Naive B cell (primary cell): ENCODE measurements around the gene ZDHHC13. TPM values are rescaled to one million over a fixed set of nuclear protein-coding genes. Genes with fewer than 3 reads are reported as not detected.

Experiments
- ATAC-seq, 2 donors: fragments of 150-1000 bp; cut with Tn5 transposase; 2 replicates each; pipeline ENCODE4 v1.10.0; 2021; ENCODE audit warnings: low read depth in 2 of 2, mild to moderate bottlenecking in 2 of 2, moderate library complexity in 2 of 2
- DNase-seq: peaks from one replicate; pipeline ENCODE4 v3.0.0; 2022
- H3K27ac Mint-ChIP-seq, 6 donors: one replicate each; pipeline ENCODE4 v1.8.0; 2020 to 2022; ENCODE audit warnings: mild to moderate bottlenecking in 6 of 6, mixed read lengths in 6 of 6, moderate library complexity in 5 of 6, inconsistent platforms in 2 of 6
- H3K27me3 Mint-ChIP-seq, 3 donors: one replicate each; pipeline ENCODE4 v1.8.0; 2021 to 2022; ENCODE audit warnings: mixed read lengths in 3 of 3, mild to moderate bottlenecking in 1 of 3
- H3K36me3 Mint-ChIP-seq, 2 donors: one replicate each; pipeline ENCODE4 v1.8.0; 2020 to 2022; ENCODE audit warnings: mixed read lengths in 2 of 2, inconsistent platforms in 1 of 2, mild to moderate bottlenecking in 1 of 2
- H3K4me1 Mint-ChIP-seq, 3 donors: one replicate each; pipeline ENCODE4 v1.8.0; 2020 to 2022; ENCODE audit warnings: mixed read lengths in 3 of 3, inconsistent platforms in 1 of 3, mild to moderate bottlenecking in 1 of 3, moderate library complexity in 1 of 3
- H3K4me3 Mint-ChIP-seq, 8 donors: one replicate each; pipeline ENCODE4 v1.8.0; 2020 to 2022; ENCODE audit warnings: mild to moderate bottlenecking in 8 of 8, mixed read lengths in 8 of 8, moderate library complexity in 8 of 8, inconsistent platforms in 2 of 8
- H3K9me3 Mint-ChIP-seq, 7 donors: one replicate each; pipeline ENCODE4 v1.8.0; 2020 to 2022; ENCODE audit warnings: mixed read lengths in 7 of 7, mild to moderate bottlenecking in 5 of 7, inconsistent platforms in 2 of 7, moderate library complexity in 1 of 7
- polyA plus RNA-seq, 6 donors: library from polyadenylated mRNA; unstranded; fragments of 300-500 nt; fragmentation: Illumina TruSeq; gene quantifications; one replicate each; pipeline ENCODE4 v1.2.3, GENCODE V29; 2021; ENCODE audit warnings: low read depth in 6 of 6

The ZDHHC13 gene
- polyA plus RNA-seq, 6 donors from 2014 or later, result 3.6 to 15.5 (median 12.6) TPM

DNA sequence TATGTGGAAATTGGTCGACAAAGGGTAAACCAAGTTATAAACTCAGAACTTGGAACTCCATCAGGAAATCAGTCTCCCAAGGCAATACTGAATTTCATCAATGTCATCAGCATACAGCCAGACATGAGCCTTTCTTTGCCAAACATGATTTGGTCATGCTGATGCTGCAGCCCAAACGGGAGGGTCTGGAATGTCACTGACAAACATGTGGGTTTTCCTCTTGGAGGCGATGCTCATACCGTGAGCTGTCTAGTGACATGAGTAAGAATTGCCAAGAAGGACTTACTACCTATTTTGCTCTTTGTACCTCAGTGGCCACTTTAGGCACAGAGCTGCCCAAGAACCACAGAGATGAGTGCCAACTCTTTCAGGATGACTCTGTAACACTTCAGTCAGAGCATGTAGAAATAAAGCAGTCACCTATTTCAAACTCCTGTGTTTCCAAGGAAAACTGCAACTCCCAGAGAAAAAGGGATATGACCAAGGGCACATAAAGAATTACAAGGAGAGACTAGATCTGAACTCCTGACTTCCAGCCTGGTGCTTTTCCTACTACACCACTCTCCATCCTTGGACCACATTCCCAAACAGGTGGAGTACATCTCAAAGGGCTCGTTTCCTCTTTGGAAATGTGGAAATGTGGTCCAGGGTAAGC lies 32.2 kb upstream of the ZDHHC13 start:
- DNase-seq (no peak), ATAC-seq (no peak)
- Mint-ChIP-seq H3K4me1 (no peaks in the 10 kb centered on the region), H3K36me3 (peaks cover 6 to 12% of the 10 kb centered on the region in 2 donors), H3K9me3 (peaks cover 0 to 10% (median 3%) of the 10 kb centered on the region in 7 donors), H3K4me3 (no peak overlapping the region), H3K27ac (no peak overlapping the region), H3K27me3 (peaks cover 28 to 35% (median 29%) of the 10 kb centered on the region in 3 donors)

DNA sequence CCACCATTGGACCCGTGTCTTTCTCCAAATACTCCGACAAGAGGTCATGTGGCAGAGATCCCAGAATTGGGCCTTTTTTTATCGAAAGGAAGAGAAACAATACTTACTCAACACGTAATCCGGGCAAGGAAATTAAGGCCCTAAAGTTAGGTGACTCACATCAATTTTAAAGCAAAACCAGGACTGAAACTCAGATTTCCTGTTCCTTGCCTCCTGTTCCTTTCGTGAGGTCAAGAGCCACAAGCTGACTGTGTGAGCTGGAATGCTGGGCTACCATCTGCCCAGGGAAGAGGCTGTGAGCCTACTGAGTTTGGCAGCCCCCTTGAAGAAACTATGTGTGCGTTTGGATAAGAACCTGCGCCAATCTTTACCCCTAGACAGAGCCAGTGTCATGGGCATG lies 29.3 kb upstream of the ZDHHC13 start:
- DNase-seq (no peak), ATAC-seq (no peak)
- Mint-ChIP-seq H3K4me3 (no peak overlapping the region), H3K4me1 (no peaks in the 10 kb centered on the region), H3K27me3 (peaks cover 27 to 38% (median 37%) of the 10 kb centered on the region in 3 donors), H3K36me3 (peaks cover 6 to 12% of the 10 kb centered on the region in 2 donors), H3K9me3 (peaks cover 0 to 10% (median 3%) of the 10 kb centered on the region in 7 donors), H3K27ac (no peak overlapping the region)

DNA sequence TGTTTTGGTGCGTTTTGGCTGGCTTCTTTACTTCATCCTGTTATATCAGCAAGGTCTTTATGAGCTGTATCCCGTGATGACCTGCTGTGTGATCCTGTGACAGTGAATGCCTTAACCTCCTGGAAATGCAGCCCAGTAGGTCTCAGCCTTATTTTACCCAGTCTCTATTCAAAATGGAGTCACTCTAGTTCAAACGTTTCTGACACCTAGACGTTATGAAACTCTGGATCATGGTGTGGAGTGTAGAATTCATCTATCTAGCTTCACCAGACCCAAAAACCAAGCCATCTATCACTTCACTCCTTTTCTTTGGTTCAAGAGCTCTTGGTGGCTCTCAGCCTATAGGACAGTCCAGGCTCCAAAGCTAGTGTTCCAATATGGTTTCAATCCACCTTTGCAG lies 28.2 kb upstream of the ZDHHC13 start:
- H3K27ac Mint-ChIP-seq, result no peak overlapping the region
- H3K9me3 Mint-ChIP-seq, result peaks cover 0 to 10% (median 3%) of the 10 kb centered on the region in 7 donors
- no peak for ATAC-seq
- no peaks in the 10 kb centered on the region for H3K4me1 Mint-ChIP-seq
- H3K4me3 Mint-ChIP-seq, result no peak overlapping the region
- peaks cover 27 to 37% (median 36%) of the 10 kb centered on the region in 3 donors for H3K27me3 Mint-ChIP-seq
- peaks cover 6 to 12% of the 10 kb centered on the region in 2 donors for H3K36me3 Mint-ChIP-seq
- DNase-seq, result no peak

DNA sequence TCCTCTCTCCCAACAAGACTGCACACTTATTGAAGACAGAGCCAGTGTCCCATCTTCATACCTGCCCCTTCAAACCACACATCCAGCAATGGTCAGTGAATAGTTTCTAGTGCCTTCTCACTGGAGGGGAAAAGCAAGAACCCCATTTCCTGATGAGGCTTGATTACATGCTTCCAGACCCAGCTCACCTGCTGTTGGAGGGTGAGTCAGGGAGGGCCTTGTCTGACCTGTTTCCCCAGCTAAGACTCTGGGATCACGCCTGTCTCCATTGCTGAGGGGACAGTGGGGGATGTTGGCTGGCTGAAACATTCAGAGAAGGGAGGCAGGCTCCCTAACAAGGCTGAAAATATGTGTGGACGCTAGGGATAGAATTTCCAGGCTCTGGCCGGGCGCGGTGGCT lies 27.5 kb upstream of the ZDHHC13 start:
- Mint-ChIP-seq H3K9me3 (peaks cover 0 to 10% (median 3%) of the 10 kb centered on the region in 7 donors), H3K36me3 (peaks cover 6 to 12% of the 10 kb centered on the region in 2 donors), H3K27me3 (peaks cover 24 to 37% (median 36%) of the 10 kb centered on the region in 3 donors), H3K4me3 (no peak overlapping the region), H3K4me1 (no peaks in the 10 kb centered on the region), H3K27ac (no peak overlapping the region)
- ATAC-seq (no peak), DNase-seq (no peak)

DNA sequence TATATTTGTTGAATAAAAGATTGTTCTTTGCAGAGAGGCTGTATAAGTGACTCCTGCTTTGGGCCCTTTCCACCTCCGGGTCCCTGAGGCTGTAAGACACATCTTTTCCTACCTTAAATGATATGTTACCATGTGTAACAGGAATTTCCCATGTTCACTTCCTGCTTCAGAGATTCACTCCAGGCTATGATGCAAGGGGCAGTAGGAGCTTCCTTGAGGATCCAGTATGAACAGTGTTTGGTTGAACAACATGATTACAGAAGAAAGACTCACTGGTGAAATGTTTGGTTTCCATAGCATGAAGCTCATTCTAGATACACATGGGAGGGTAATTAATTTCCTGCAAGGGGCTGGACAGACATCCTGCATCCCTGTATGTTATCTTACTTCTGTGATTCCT lies 25.6 kb upstream of the ZDHHC13 start:
- Mint-ChIP-seq H3K4me3 (no peak overlapping the region), H3K9me3 (peaks cover 0 to 9% (median 2%) of the 10 kb centered on the region in 7 donors), H3K27me3 (peaks cover 21 to 42% (median 41%) of the 10 kb centered on the region in 3 donors), H3K4me1 (no peaks in the 10 kb centered on the region), H3K36me3 (peaks cover 6 to 9% of the 10 kb centered on the region in 2 donors), H3K27ac (no peak overlapping the region)
- ATAC-seq (no peak), DNase-seq (no peak)

DNA sequence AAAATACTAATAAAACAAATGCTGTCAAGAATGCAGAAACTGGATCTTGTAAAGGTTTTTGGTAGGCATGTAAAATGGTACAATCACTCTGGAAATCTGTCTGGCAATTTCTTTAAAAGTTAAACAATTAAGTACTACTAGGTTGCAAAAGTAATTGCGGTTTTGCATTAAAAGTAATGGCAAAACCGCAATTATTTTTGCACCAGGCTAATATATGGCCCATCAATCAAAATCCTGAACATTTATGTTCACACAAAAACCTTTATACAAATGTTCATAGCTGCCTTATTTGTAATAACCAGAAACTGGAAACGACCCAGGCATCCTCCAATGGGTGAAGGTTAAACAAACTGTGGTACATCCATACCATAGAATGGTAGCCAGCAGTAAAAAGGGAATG lies 24.6 kb upstream of the ZDHHC13 start:
- ATAC-seq (no peak), DNase-seq (no peak)
- H3K4me3 Mint-ChIP-seq, result no peak overlapping the region
- peaks cover 18 to 42% (median 41%) of the 10 kb centered on the region in 3 donors for H3K27me3 Mint-ChIP-seq
- no peaks in the 10 kb centered on the region for H3K4me1 Mint-ChIP-seq
- H3K9me3 Mint-ChIP-seq, result no peaks in the 10 kb centered on the region
- no peaks in the 10 kb centered on the region for H3K36me3 Mint-ChIP-seq
- no peak overlapping the region for H3K27ac Mint-ChIP-seq

DNA sequence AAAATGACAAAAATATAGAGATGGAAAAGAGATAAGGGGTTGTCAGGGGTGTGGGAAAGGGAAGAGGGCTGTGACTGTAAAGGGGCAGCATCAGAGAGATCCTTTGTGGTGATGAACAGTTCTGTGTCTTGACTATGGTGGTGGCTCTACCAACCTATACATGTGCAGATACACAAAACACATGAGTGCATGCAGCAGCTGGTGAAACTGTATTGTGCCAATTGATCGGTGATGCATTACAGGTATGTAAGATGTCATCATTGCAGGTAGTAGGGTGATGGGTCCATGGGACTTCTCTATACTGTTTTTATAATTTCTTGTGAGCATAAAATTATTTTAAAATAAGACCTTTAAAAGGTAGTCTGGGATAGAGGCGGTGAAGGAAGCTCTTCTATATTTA lies 24.1 kb upstream of the ZDHHC13 start:
- Mint-ChIP-seq H3K9me3 (peaks cover 0 to 3% (median 0%) of the 10 kb centered on the region in 7 donors), H3K4me1 (no peaks in the 10 kb centered on the region), H3K4me3 (peak overlapping the region in 1 of 8 donors; percentile 22), H3K27me3 (peaks cover 18 to 47% (median 46%) of the 10 kb centered on the region in 3 donors), H3K27ac (no peak overlapping the region), H3K36me3 (no peaks in the 10 kb centered on the region)
- DNase-seq (no peak), ATAC-seq (no peak)

DNA sequence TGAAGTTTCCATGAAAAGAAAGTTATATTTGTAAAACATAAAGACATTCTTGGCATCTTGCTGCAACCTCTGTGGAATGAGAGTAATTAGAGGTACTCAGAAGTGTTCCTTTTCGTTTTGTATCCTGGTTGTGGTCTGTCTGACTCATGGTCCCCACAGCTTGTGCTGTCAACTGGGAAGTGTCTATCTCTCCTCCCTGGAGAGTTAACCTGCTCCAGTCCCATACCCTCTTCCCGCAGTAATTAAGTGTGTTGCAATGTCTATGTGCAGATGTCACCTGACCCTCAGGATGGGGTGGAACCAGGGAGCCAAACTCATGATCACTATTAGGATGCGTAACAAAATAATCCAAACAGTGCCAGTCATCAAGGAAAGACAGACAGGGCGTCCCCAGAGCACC lies 23.0 kb upstream of the ZDHHC13 start:
- peaks cover 15 to 51% (median 50%) of the 10 kb centered on the region in 3 donors for H3K27me3 Mint-ChIP-seq
- H3K9me3 Mint-ChIP-seq, result peaks cover 0 to 3% (median 0%) of the 10 kb centered on the region in 7 donors
- no peaks in the 10 kb centered on the region for H3K4me1 Mint-ChIP-seq
- DNase-seq (no peak), ATAC-seq (no peak)
- no peak overlapping the region for H3K27ac Mint-ChIP-seq
- no peak overlapping the region for H3K4me3 Mint-ChIP-seq
- no peaks in the 10 kb centered on the region for H3K36me3 Mint-ChIP-seq

DNA sequence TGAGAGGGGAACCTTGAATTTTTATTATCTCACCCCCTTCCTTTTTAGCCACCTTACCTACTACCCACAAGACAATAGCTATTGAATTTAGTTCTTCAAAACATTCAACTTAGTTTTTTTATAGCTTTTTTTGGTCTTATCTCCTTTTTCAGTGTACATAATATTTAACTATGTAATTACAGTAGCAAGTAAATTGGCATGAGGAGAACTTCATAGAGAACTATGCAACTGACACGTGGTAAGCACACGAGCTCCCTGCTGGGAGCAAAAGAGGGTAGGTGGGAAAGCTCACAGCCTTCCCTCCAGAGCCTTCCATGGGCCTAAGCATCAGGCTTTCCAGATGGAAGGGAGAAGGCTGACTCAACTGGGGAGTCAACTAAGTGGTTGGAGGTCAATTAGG lies 22.1 kb upstream of the ZDHHC13 start:
- DNase-seq (no peak), ATAC-seq (no peak)
- Mint-ChIP-seq H3K36me3 (no peaks in the 10 kb centered on the region), H3K27ac (no peak overlapping the region), H3K9me3 (peaks cover 0 to 3% (median 0%) of the 10 kb centered on the region in 7 donors), H3K27me3 (peaks cover 10 to 45% (median 45%) of the 10 kb centered on the region in 3 donors), H3K4me3 (no peak overlapping the region), H3K4me1 (no peaks in the 10 kb centered on the region)

DNA sequence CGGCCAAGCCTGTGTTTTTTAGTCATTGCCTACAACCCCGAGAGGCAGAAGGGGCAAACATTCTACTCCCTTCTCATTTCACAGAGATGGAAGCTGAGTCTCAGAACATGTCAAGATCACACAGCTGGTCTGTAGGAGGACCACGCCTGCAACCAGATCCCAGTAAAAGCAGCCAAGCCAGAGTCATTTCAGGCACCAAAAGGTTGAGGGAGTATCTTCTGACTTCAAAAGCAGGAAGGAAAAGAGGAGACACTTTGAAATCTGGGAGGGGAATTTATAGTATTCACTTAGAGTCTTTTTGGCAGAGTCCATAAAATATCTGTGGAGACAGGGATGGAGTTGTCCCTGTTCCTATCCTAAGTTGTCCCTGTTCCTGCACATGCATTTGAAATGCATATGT lies 17.9 kb upstream of the ZDHHC13 start:
- Mint-ChIP-seq H3K4me3 (no peak overlapping the region), H3K9me3 (peaks cover 0 to 11% (median 4%) of the 10 kb centered on the region in 7 donors), H3K27me3 (peaks cover 11 to 36% (median 29%) of the 10 kb centered on the region in 3 donors), H3K36me3 (no peaks in the 10 kb centered on the region), H3K27ac (no peak overlapping the region), H3K4me1 (no peaks in the 10 kb centered on the region)
- ATAC-seq (no peak), DNase-seq (no peak)

DNA sequence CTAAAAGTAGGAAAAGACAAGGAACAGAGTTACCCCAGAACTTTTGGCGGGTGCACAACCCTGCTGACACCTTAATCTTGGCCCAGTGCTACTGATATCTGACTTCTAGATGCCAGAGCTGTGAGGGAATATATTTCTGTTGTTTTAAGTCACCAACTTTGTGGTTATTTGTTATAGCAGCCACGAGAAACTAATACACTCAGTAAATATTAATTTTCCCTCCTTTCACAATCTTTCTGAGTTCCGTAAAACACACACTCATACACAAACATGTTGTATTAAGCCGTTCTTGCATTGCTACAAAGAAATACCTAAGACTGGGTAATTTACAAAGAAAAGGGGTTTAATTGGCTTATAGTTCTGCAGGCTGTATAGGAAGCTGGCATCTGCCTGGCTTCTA lies 16.1 kb upstream of the ZDHHC13 start:
- Mint-ChIP-seq H3K4me3 (no peak overlapping the region), H3K27ac (no peak overlapping the region), H3K36me3 (no peaks in the 10 kb centered on the region), H3K27me3 (peaks cover 15 to 34% (median 26%) of the 10 kb centered on the region in 3 donors), H3K9me3 (peaks cover 0 to 11% (median 4%) of the 10 kb centered on the region in 7 donors), H3K4me1 (no peaks in the 10 kb centered on the region)
- no peak for ATAC-seq
- no peak for DNase-seq

DNA sequence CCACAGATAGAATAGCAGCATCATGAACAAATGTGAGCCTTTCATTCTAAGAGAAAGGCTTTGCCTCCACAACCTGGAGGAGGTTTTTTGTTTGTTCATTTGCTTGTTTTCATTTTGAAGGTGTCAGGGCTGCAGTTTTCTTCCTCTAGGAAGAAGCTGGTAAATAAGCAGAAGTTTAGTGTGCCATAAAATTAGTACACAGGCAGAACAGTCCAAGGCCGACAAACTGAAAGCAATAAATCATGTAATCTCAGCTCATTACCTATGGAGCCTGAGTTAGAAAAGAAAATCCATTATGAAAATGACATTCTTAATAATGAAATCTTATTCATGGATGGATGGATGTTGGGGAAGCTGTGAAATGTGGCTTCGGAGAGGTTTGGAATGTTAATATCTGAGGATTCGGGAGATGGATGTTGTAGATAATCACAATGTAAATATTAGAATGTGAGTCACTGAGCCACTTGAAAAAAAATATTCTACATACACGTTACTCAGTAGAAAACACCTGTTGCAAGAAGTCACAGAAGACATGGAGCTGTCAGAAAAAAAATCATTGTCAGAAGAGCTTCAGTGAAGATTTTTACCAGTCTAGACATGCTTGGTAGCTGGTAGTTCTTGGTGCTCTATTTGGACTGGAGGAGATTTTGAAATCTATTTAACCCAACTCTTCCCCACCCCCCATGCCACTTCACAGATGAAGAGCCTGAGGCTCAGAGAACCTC lies 15.0 kb upstream of the ZDHHC13 start:
- no peaks in the 10 kb centered on the region for H3K36me3 Mint-ChIP-seq
- H3K9me3 Mint-ChIP-seq, result peaks cover 0 to 11% (median 4%) of the 10 kb centered on the region in 7 donors
- H3K4me3 Mint-ChIP-seq, result no peak overlapping the region
- no peak overlapping the region for H3K27ac Mint-ChIP-seq
- H3K27me3 Mint-ChIP-seq, result peaks cover 19 to 26% (median 20%) of the 10 kb centered on the region in 3 donors
- DNase-seq (no peak), ATAC-seq (no peak)
- no peaks in the 10 kb centered on the region for H3K4me1 Mint-ChIP-seq

DNA sequence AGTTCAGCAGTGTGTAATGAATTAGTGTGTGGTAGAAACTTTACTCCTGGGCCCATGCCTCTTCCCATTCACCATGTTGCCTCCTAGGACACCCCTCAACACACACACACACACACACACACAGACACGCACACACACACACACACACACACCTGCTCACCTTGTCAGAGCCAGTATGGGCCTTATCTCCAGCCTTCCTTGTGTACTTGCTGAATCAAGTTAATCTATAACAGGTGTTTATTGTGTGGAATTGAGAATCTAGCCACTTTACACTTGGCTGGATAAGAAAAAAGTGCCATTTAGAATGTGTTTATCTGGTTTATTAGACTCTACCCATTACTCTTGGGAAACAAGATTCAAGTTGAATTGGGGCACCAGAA lies 14.5 kb upstream of the ZDHHC13 start:
- no peak overlapping the region for H3K27ac Mint-ChIP-seq
- peaks cover 0 to 11% (median 4%) of the 10 kb centered on the region in 7 donors for H3K9me3 Mint-ChIP-seq

DNA sequence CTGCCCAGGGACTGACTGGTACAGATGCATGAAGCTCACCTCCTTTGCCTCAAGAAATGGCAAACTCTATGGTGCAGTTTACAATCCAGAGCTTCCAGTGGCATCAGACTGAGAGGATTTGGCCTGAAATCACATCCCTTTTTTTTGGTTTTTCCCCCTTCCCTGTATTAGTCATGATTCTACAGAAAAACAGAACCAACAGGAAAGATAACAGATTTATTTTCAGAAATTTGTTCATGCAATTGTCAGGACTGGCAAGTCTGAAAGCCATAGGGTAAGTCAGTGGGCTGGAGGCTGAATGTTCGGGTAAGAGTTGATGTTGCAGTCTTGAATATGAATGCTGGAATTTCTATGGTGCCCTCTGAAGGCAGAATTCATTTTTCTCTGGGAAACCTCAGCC lies 12.0 kb upstream of the ZDHHC13 start:
- Mint-ChIP-seq H3K27me3 (peaks cover 23 to 33% (median 28%) of the 10 kb centered on the region in 3 donors), H3K36me3 (no peaks in the 10 kb centered on the region), H3K27ac (no peak overlapping the region), H3K9me3 (peaks cover 0 to 11% (median 4%) of the 10 kb centered on the region in 7 donors), H3K4me1 (peaks cover 0 to 5% (median 0%) of the 10 kb centered on the region in 3 donors), H3K4me3 (no peak overlapping the region)
- DNase-seq (no peak), ATAC-seq (no peak)

More for the DNA sequence above, 14.5 kb upstream of the ZDHHC13 start:
- H3K4me1 Mint-ChIP-seq, result no peaks in the 10 kb centered on the region
- H3K36me3 Mint-ChIP-seq, result no peaks in the 10 kb centered on the region
- H3K4me3 Mint-ChIP-seq, result no peak overlapping the region
- DNase-seq (no peak), ATAC-seq (no peak)
- H3K27me3 Mint-ChIP-seq, result peaks cover 20 to 25% (median 21%) of the 10 kb centered on the region in 3 donors
